ENCODE results near the gene CDC14A. TPM values are rescaled to one million over a fixed set of nuclear protein-coding genes. Genes with fewer than 3 reads are reported as not detected.

Gene CDC14A
- total RNA-seq, 1 donor from 2014 or later = 12.9 TPM

DNA sequence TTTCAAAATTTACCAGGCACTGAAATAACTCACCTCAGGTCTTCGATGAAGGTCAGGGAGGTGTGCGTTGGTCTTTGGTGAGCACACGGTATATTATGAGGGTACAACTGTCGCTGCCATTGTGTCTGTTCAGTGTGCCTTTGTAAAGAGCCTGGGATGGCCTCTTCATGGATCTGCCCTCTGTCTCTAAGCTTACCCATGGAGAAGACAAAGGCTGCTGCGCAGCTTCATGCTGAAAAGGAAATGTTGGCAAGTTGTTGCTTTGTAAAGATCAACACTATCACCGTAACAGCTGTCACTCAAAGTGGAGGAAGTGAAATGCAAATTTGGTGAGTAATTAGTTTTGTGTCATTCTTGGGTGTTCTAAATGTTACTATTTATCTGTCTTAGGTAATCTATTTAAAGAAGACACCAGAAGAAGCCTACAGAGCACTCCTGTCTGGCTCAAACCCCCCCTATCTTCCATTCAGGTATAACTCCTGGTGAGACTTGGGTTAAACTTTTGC, 71.6 kb downstream of the CDC14A start:
- Mint-ChIP-seq H3K36me3 (ENCODE audit: low read depth, unreplicated experiment) (no peaks in the 10 kb centered on the region), H3K27ac (ENCODE audit: unreplicated experiment) (peak overlapping the region; percentile 42), H3K9me3 (ENCODE audit: unreplicated experiment) (no peaks in the 10 kb centered on the region), H3K4me1 (ENCODE audit: unreplicated experiment) (peaks cover 8% of the 10 kb centered on the region), H3K4me3 (ENCODE audit: unreplicated experiment) (no peak overlapping the region), H3K27me3 (ENCODE audit: unreplicated experiment) (peaks cover 3% of the 10 kb centered on the region)
- DNase-seq (ENCODE audit: low spot score) = no peak
- TF ChIP-seq, protein P1, sequence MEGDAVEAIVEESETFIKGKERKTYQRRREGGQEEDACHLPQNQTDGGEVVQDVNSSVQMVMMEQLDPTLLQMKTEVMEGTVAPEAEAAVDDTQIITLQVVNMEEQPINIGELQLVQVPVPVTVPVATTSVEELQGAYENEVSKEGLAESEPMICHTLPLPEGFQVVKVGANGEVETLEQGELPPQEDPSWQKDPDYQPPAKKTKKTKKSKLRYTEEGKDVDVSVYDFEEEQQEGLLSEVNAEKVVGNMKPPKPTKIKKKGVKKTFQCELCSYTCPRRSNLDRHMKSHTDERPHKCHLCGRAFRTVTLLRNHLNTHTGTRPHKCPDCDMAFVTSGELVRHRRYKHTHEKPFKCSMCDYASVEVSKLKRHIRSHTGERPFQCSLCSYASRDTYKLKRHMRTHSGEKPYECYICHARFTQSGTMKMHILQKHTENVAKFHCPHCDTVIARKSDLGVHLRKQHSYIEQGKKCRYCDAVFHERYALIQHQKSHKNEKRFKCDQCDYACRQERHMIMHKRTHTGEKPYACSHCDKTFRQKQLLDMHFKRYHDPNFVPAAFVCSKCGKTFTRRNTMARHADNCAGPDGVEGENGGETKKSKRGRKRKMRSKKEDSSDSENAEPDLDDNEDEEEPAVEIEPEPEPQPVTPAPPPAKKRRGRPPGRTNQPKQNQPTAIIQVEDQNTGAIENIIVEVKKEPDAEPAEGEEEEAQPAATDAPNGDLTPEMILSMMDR (IDR thresholded peaks at IDR 0.05; ENCODE audit: unreplicated experiment) = no peak

DNA sequence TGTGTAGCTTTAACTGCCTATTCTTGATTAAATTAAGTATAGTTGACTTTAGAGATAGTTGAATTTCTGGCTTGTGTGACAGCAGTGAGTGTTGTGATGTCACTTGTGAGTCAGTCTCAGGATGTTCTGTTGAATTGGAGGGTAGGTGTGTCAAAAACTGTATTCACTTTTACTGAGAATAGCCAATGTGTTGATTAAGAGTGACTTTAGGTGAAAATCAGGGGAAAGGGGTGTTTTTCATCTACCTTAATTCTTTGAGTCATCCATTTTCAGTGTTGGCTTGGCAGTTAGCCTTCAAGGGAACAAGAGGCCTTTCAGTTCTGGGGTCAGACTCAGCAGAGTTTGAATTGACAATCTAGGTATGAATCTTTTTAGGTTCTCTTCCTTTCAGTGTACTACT, 75.9 kb downstream of the CDC14A start:
- H3K4me3 Mint-ChIP-seq (ENCODE audit: unreplicated experiment) = no peak overlapping the region
- no peaks in the 10 kb centered on the region for H3K36me3 Mint-ChIP-seq (ENCODE audit: low read depth, unreplicated experiment)
- TF ChIP-seq, protein P1 (IDR thresholded peaks at IDR 0.05; ENCODE audit: unreplicated experiment) = no peak
- H3K4me1 Mint-ChIP-seq (ENCODE audit: unreplicated experiment) = peaks cover 3% of the 10 kb centered on the region
- peaks cover 2% of the 10 kb centered on the region for H3K27me3 Mint-ChIP-seq (ENCODE audit: unreplicated experiment)
- no peak overlapping the region for H3K27ac Mint-ChIP-seq (ENCODE audit: unreplicated experiment)
- no peaks in the 10 kb centered on the region for H3K9me3 Mint-ChIP-seq (ENCODE audit: unreplicated experiment)
- DNase-seq (ENCODE audit: low spot score) = no peak

DNA sequence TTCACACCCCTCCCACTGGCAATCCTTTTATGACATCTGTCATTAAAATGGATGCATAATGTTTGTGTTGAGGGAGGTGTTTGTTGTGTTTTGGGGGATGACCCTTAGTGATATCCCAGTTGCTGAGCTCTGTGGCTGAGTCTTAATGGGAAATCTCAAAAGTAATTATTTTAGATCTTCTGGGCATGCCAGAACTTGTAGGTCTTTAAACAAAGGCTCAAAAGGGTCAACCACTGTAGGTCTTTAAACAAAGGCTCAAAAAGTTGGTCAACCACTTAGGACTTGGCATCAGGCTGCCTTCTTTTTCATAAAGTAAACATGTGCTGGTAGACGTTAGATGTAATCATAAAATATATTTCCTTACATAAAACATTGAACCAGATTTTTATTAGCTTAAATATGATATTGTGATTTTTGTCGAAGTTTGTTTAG, 78.0 kb downstream of the CDC14A start:
- no peaks in the 10 kb centered on the region for H3K9me3 Mint-ChIP-seq (ENCODE audit: unreplicated experiment)
- no peak overlapping the region for H3K27ac Mint-ChIP-seq (ENCODE audit: unreplicated experiment)
- H3K27me3 Mint-ChIP-seq (ENCODE audit: unreplicated experiment) = no peaks in the 10 kb centered on the region
- H3K4me3 Mint-ChIP-seq (ENCODE audit: unreplicated experiment) = no peak overlapping the region
- H3K4me1 Mint-ChIP-seq (ENCODE audit: unreplicated experiment) = no peaks in the 10 kb centered on the region
- DNase-seq (ENCODE audit: low spot score) = no peak
- H3K36me3 Mint-ChIP-seq (ENCODE audit: low read depth, unreplicated experiment) = no peaks in the 10 kb centered on the region
- TF ChIP-seq, protein P1 (IDR thresholded peaks at IDR 0.05; ENCODE audit: unreplicated experiment) = no peak

DNA sequence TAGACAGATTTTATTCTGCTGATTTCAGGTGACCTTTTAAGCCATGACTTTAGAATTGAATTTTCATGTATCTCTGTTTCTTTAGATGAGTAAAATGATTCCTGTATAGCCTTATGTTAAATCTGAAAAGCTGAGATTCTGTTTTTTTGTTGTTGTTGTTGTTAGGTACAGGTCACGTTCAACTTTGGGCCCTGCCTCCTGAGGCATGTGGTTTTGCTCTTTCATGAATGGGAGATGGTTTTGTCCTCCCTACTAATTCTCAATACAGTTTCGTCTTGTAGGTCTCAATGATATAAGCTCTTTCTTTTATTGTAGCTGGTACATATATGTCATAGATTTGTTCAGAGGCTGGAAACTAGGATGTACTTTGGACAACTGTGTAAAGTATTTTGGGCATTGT, 79.6 kb downstream of the CDC14A start:
- H3K27ac Mint-ChIP-seq (ENCODE audit: unreplicated experiment) = no peak overlapping the region
- H3K36me3 Mint-ChIP-seq (ENCODE audit: low read depth, unreplicated experiment) = no peaks in the 10 kb centered on the region
- TF ChIP-seq, protein P1 (IDR thresholded peaks at IDR 0.05; ENCODE audit: unreplicated experiment) = no peak
- H3K9me3 Mint-ChIP-seq (ENCODE audit: unreplicated experiment) = no peaks in the 10 kb centered on the region
- H3K4me1 Mint-ChIP-seq (ENCODE audit: unreplicated experiment) = no peaks in the 10 kb centered on the region
- H3K27me3 Mint-ChIP-seq (ENCODE audit: unreplicated experiment) = no peaks in the 10 kb centered on the region
- no peak overlapping the region for H3K4me3 Mint-ChIP-seq (ENCODE audit: unreplicated experiment)
- DNase-seq (ENCODE audit: low spot score) = no peak

DNA sequence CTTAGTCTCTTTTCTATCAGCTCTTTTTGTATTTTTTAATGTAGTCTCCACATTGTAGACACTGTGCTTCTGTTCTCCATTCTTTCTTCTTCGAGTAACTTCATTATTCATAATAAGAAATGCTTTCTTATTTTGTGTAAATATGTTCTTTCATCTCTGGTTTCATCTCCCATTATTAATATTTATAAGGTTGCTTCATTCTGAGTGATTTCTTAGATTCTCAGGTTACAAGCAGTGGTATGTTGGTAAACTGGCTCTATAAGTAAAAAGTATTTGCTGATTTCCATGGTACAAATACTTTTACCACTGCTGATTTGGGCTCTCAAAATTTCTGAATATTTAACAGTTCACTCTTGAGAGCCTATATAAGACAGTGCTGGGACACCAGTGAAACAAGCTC, 81.3 kb downstream of the CDC14A start:
- Mint-ChIP-seq H3K4me1 (ENCODE audit: unreplicated experiment) (no peaks in the 10 kb centered on the region), H3K4me3 (ENCODE audit: unreplicated experiment) (no peak overlapping the region), H3K9me3 (ENCODE audit: unreplicated experiment) (no peaks in the 10 kb centered on the region), H3K27ac (ENCODE audit: unreplicated experiment) (no peak overlapping the region), H3K36me3 (ENCODE audit: low read depth, unreplicated experiment) (no peaks in the 10 kb centered on the region), H3K27me3 (ENCODE audit: unreplicated experiment) (no peaks in the 10 kb centered on the region)
- no peak for DNase-seq (ENCODE audit: low spot score)
- TF ChIP-seq, protein P1 (IDR thresholded peaks at IDR 0.05; ENCODE audit: unreplicated experiment) = no peak
